GM11168 (cell line): ENCODE data around the gene EHD1.

Source experiments
- in situ Hi-C: fragments of 300-500 bp; cut with MboI; formaldehyde crosslinking; loops from one replicate; pipeline ENCODE4 v1.12.0; 2022; ENCODE audit warnings: low sequenced_read_pairs; ENCODE audit not compliant: unreplicated experiment

The EHD1 gene

DNA sequence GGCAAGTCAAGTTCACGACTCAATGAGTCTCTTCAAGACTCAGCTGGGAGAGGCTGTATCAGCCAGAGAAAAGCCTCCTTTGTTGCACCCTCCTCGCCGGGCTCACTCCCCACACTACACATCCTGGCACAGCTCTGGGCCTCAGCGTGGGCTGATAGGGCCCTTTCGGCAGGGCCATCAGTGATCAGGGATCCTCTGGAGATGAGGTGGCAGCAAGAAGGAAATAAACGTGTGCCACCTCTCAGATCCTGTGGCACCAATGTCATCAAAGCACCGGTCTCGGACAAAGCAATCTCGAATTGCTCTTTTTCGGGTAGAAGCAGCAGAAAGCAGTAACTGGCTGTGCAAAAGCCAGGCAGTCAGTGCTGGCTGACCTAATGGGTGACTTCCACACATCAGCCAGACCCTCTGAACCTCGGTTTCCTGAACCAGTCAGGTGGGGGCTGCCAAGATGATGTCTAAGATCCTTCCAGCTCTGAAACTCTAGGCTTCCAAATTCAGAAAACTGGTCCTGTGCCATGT is 2.1 kb downstream of the EHD1 start:
- in situ Hi-C loops, result no loop called here

DNA sequence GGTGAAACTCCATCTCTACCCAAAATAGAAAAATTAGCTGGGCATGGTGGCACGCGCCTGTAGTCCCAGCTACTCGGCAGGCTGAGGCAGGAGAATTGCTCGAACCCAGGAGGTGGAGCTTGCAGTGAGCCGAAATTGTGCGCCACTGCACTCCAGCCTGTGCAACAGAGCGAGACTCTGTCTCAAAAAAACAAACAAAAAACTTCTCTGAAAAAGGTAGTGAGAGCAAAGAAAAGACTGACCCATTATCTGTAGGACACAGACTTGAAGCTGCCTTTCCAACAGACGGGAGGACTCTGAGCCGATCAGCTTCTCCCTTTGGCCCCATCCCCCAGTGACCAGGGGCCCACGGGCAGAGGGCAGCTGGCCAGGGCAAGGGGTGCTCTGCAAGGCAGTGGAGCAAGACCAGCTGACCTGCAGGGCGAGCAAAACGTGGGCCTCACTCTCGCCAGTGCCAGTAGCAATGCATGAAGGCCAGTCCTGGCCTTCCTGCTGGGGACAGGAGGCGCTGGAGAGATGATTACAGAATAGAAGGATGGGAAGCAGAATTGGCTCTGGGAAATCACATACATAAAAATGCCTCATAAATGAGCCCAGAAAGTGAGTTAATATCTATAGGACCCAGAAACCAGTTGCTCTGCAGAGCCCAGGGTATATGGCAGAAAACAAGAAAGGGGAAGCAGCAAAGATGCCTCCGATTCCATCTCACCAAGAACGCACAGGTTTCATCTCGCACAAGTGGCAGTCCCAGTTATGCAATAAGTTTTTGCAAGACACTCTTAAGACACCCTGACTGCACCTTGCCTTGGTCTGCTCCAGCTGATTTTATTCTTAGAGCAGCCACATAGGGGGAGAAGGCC is 2.8 kb downstream of the EHD1 start:
- in situ Hi-C loops, result no loop called here

DNA sequence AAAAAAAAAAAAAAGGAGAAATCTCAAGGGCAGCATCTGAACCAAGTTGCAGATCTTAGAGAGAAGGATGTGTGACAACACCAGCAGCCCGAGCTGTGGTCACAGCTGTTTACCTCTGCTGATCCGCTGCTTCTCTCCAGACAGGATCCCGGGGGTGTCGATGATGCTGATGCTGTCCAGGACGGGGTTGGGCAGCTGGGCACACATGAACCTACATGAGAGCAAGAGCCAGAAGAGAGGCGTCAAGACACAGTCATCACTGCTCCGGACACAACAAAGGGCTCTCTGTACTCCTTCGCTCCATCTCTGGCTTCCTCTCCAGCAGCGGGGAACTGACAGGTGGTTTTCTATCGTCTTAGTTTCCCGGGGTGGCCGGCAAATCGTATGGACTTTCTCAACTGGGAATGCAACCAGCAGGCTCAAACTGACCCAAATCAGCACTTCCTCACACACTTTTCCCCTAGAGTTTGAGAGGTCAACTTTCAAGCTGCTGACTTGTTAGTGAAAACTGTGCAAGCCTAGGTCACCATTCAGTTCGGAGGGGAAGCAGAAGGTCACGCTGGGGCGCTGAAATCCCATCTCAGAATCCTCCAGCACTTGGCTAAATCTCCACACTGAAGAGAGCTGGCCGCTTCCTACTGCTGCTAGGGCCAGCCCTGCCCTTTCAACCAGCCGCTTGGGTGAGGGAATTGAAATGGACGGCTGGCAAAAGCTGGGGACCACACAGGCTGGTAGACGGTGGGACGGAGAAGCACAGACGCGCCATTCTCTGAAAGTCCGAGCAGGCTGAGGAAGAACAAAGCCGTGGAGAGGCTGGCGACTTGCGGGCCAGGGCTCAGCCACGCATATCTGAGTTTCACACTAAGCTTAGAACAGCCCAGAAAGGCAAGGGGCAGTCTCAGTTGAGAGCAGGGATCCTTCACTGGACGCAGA is 3.8 kb downstream of the EHD1 start:
- in situ Hi-C loops, result no loop called here

DNA sequence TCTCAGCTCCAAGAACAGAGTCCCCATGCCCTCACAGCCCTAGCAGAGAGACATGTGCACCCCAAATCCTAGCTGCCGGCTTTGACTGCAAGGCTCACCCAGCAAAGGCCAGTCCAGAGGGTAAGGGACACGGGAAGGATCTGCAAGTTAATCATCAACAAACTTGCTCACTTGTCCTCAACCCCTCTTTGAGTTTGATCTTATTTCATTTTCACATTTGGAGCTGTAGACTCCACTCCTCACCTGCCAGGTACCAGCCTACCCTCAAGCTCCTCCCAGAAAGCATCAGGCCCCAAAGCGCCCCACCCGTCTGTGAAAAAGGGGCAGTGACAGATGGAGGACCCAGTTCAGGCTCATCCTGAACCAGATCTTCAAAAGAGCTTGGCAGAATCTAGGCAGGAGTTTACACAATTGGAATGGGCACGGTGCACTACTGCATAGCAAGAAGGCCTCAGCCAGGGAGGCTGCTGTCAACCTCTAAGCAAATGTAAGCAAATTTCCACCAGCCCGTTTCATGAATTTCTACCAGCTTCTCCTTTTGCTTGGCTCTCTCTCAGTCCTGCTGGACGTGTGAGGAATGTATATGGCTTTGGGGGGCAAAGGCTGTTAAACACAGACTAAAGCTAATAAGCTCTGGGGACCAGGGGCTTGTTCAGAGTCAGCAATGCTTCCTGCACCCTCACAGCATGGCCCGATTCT is 5.5 kb downstream of the EHD1 start:
- in situ Hi-C loops, result no loop called here

DNA sequence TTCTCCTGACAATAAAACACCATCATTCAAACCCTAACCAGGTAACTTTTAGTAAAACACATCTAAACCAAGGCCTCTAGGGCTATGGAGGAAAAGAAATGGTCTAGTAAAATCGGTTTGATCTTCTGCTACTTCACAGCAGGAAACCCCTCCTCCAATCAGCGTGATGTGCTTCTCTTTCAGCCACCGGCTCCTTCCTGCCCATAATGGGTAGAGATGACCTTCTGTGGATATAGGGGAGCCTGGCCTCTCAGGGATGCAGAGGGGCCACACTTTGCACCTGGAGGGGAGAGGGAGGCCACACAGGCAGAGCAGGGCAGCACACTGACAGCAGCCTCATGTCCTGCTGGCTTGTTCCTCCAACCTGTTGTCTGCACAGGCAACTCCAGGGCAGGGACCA is 6.9 kb downstream of the EHD1 start:
- in situ Hi-C loops, result no loop called here

DNA sequence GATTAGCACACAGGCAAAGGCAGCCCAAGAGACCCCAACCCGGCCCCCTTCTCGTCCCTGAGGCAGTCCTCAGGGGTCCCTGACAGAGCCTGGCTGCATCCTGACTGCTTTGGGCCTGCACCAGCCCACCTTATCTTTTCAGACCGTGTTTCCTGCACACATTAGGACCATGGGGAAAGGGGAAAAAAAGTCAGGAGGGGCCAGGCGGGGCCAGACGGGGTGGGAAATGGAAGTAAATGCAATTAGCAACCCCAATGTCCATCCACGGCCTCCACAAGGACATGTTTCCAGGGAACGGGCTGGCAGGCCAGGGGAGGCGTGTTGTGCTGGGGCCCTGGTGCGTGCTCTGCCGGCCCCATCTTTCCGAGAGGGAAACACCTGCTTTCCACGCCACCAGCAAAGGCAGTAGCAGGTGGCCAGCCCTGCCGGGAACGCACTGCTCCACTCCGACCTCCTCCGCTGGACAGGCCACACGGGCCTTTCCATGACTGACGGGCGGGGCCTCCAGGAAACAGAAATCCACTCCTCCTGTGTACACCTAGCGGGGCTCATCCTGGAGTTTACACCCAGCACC is 7.4 kb downstream of the EHD1 start:
- in situ Hi-C loops, result no loop called here

DNA sequence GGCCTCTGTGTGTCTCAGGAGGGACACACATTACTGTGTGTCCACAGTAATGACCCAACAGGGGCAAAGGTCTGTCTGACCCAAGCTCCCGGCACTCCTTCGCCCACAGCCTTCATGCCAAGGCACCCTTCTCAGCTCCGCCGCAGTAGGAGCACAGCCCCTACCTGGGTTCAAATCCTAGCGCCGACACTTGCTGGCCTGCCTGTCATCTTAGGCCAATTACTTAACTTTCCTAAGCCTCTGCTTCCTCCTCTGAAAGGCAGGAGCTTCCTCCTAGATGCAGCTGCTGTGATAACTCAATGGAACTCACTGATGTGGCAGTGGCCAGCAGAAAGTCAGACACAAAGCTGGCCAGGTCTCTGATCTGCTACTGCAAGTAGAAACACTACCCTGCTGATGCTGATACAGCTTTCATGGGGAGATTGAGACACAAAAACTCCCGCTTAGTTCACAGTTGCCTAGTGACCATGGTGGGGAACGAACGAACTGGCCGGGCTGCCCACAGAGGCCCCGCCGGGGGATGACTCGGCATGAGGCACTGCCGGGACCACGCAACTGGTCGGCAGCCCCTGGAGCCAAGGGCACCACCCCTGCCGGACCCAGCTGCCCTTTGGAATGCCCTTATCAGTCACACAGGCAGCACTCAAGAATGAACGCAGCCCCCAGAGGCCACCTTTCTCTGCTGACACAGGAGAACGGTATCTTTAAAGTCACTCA is 8.1 kb downstream of the EHD1 start:
- in situ Hi-C loops, result no loop called here

DNA sequence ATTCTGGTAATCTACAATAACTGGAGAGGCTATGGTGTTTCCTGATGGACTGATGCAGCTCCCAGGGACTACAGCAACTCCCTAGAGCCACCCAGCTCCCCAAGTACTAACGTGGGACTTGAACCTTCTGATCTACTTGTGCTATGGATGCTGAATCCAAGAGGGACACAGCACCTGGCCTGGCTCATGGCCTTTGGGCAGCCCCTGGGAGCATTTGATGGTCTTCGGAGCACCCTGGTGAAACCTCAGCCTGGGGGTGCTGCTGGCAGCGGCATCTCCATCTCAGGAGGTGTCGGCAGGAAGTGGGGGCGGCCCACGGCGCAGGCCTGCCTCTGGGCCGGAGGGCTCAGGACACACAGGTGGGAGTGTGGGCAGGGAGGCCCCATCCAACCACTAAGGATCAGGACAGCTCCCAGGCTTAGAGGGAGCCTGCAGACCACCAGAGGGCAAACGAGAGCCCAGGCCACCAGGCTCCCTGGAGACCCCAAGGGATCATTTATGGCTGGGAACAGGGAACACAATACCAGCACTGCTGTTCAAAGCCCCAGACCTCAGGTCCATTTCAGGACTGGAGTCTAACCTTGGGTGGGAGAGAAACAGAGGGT is 8.7 kb downstream of the EHD1 start:
- in situ Hi-C loops, result no loop called here

DNA sequence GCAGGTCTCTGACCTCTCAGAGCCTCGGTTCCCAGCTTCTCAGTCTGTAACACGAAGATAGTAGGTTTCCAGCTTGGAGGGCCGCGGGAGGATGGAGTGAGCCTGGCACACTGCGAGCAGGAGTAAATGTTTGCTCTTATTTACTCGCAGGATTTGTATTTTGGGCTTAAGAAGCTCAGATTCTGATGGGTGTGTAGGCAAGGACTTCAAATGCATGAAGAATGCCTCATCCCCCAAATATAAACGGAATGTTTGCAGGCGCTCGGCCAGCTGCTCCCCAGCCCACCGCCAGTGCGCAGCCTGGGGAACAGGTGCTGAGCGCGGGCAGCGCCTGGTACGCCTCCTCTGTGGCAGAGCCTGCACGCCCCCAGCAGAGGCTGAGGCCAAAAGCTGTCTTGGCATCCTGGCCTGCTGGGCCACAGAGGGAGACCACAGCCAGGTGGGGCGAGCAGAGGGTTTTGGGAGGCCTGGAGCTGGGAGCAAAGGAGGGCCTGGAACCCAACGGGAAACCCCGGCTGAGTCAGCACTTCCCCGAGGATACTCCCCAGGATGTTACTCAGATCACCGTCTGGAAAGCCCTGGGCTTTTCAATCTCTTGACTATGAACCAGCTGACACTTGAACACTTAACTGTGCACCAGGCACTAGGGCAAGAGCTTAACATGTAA is 9.4 kb downstream of the EHD1 start:
- in situ Hi-C loops, result no loop called here

DNA sequence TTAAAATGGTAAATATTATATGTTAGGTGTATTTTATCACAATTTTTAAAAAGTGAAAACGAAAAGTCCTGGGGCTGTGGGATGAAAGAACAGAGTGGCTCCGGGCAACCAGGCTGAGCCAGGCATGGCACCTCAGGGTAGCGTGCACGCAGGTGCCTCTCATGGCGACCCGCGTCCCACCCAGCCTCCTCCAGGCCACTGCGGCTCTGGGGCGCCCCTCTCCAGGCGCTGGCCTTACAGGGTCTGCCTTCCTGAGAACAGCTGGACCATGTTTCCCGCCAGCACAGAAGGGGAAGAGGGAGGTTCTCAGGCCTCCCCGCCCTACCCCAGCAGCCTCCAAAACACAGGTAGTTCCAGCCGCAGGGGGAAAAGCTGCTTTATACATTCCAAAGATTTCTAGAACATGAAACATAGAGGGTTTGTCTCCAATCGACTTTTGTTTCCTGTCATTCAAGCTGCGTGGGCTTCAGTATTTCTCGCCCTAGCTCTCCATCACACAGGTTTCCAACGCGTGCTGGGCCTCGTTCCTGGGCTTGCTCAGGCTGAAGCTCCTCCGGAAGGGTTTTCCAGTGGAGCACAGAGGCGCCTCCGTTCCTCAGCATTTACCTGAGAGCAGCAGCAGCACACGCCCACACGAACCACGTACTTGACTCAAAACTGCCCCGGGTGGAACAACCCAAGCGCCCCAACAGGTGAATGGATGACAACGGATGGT is 10.5 kb downstream of the EHD1 start:
- in situ Hi-C loops, result no loop called here

DNA sequence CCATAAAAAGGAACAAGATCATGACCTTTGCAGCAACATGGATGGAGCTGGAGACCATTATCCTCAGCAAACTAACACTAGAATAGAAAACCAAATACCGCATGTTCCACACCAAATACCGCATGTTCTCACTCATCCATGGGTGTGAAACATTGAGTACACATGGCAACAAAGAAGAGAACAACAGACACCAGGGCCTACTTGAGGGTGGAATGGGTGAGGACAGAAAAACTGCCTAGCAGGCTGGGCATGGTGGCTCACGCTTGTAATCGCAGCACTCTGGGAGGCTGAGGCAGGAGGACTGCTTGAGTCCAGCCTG is 12.3 kb downstream of the EHD1 start:
- in situ Hi-C loops, result no loop called here

DNA sequence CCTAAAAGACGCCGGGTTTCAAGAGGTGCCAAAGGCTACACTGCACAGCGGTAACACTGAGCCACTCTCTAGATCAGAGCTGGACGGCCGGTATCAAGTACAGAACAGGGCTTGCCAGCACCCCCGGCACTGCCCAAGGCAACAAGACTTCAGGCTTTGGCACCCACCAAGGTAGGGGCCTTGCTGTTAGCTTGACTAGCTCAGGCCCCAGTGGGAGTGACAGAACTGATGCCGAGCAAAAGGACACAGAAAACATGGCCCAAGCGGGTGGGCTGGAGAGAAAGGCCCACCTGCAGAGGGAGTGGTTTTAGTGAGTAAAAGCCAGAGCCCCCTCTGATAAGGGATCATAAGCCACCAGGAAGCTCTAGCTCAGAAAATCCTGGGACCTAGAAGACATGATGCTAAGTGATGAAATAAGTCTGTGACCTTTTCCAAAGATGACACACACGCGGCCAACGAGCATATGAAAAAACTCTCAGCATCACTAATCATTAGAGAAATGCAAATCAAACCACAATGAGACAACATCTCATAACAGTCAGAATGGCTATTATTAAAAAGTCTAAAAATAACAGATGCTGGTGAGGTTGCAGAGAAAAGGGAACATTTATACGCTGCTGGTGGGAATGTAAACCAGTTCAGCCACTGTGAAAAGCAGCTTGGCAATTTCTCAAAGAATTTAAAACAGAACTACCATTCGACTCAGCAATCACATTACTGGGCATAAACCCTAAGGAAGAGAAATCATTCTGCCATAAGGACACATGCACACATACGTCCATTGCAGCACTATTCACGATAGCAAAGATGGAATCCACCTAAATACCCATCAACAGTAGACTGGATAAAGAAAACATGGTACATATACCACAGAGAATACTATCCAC is 12.9 kb downstream of the EHD1 start:
- in situ Hi-C loops, result no loop called here

DNA sequence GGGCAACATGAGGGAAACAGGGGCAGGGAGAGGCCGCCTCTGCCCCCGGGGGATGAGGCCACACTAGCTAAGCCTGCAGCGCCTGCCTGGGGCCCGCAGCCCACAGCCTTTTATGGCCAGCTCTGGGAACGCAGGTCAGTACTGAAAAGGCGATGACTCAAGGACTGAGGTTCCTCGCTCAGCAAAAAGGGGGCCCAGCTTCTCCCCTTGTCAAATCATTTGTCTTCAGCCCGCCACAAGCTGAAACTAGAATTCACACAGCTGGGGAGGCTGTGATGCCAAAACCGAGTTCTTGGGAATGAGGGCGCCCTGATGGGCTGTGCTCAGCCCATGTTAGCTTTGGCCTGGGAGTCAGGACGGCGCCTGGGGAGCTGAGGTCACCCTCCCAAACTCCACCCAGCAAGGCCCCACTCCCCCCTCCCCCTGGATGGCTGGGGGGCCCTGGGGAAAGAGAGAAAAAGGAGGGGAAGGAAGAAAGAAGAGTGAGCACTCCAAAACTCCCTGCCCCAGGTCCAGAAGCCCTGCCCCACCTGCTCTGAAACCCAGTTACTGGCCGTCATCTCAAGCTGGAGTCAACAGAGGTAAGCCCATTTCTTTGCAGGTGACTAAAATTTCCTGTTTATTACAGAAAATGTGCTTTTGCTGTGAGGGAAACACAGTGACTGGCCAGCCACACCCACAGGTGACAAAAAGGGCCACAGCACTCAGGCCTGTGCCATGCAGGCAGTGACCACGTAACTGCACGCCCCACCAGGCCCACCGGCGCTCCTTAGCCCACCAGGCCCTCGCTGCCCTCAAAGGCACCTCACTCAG is 13.7 kb downstream of the EHD1 start:
- in situ Hi-C loops, result no loop called here

DNA sequence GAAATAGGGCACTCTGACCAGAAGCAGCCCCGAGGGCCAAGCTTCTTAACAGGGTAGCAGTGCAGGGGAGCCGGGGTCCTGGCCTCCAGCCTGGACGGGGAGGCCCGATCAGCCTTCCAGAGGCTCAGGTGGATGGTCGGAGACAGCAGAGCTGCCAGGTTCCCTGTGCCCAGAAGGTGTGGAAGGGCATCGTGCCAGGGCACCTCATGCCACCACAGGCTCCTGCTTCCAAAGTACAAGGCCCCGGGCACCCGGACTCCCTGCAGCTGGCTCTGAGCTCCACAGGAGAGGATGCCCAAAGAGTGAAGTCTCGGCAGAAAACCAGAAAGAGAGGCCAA is 14.3 kb downstream of the EHD1 start:
- in situ Hi-C loops, result no loop called here

DNA sequence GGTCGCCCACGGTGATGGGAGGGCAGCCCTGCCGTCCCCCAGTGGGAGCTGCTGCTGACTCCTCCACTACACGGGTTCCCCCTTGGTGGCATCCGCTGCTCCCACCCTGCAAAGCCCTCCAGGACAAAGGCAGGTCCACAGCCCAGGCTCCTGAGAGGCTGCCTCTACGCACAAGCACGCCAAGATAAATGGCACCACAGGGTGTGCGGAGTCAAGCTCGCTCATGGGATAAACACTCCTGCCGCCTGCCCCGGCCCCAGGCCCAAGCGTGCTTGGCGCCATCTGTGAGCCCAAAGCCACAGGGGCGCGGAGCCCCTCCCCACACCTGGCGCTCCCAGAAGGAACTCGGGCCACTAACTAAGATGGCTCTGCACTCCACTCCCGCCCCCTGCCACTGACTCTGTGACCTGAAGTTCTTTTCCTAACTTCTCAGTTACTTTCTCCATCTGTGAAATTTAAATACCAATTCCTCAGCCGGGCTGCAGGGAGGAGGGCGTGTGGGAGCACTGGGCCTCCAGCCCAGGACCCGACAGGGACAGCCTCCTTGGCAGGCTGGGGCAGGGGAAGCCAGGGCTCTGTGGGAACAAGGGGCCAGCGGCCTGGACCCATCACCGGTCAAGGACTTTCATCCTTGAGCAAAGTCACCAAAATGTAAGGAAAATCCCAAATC is 14.9 kb downstream of the EHD1 start:
- in situ Hi-C loops, result no loop called here

DNA sequence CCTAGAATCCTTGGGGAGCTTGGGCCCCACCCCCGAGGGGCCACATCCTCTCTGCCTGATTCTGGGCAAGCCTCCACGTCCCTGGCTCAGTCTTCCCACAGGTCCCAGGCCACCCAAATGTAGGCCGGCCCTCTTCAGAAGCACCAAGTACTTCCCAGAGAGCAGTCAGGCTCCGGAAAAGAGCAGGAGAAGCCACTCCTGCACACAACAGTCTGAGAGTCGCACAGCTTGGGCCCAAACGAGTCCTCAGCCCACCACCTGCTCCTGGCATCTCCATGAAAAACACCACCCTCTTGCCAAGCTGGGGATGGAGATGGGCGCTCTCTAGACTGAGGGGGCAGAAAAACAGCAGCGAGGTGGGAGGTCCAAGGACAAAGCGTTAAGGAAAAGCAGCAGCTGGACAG is 15.4 kb downstream of the EHD1 start:
- in situ Hi-C loops, result no loop called here
